Measurements from ENCODE around the gene ERMP1. TPM values are rescaled to one million over a fixed set of nuclear protein-coding genes. Genes with fewer than 3 reads are reported as not detected.

The ERMP1 gene
- total and polyA plus RNA-seq, 10 of the 15 experiments (the other 5 are each of a cell fraction or from before 2014, with no cell fraction given) = 2.4 to 42.1 (median 8.1) TPM

GRCh38 chr9:5851445-5851844, 18.5 kb upstream of the ERMP1 start (continued):
- TF ChIP-seq EGR1 (IDR thresholded peaks at IDR 0.05; ENCODE audit: borderline replicate concordance in 1 of 2, low read depth in 2 of 2, low read length in 2 of 2) (no peak), HSF1 (IDR thresholded peaks at IDR 0.05; ENCODE audit: low read depth, low read length) (no peak), SKIL (IDR thresholded peaks at IDR 0.05; ENCODE audit: low read depth, poor library complexity, severe bottlenecking) (peak; percentile 84), ZBED1 (IDR thresholded peaks at IDR 0.05; ENCODE audit: borderline replicate concordance) (no peak), MEF2A (IDR thresholded peaks at IDR 0.05; ENCODE audit: insufficient read depth, low read depth, low read length) (peak; percentile 66; the same call in 1 of the 2 replicates), NRF1 (conservative IDR thresholded peaks at IDR 0.05; ENCODE audit: low read depth, low read length) (no peak), SREBF2 (IDR thresholded peaks at IDR 0.05; ENCODE audit: low read length) (no peak), BCL11A (IDR thresholded peaks at IDR 0.05; ENCODE audit: low read depth, low read length) (peak; percentile 57), RELB (IDR thresholded peaks at IDR 0.05; ENCODE audit: low read depth) (peak; percentile 63), MYC (IDR thresholded peaks at IDR 0.05; ENCODE audit: insufficient read depth, insufficient read length, insufficient replicate concordance, low read length, severe bottlenecking) (no peak), TCF7 (IDR thresholded peaks at IDR 0.05; ENCODE audit: borderline replicate concordance) (no peak)
- TF ChIP-seq, protein P1, sequence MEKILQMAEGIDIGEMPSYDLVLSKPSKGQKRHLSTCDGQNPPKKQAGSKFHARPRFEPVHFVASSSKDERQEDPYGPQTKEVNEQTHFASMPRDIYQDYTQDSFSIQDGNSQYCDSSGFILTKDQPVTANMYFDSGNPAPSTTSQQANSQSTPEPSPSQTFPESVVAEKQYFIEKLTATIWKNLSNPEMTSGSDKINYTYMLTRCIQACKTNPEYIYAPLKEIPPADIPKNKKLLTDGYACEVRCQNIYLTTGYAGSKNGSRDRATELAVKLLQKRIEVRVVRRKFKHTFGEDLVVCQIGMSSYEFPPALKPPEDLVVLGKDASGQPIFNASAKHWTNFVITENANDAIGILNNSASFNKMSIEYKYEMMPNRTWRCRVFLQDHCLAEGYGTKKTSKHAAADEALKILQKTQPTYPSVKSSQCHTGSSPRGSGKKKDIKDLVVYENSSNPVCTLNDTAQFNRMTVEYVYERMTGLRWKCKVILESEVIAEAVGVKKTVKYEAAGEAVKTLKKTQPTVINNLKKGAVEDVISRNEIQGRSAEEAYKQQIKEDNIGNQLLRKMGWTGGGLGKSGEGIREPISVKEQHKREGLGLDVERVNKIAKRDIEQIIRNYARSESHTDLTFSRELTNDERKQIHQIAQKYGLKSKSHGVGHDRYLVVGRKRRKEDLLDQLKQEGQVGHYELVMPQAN (conservative IDR thresholded peaks at IDR 0.05) = no peak
- TF ChIP-seq, protein P2, sequence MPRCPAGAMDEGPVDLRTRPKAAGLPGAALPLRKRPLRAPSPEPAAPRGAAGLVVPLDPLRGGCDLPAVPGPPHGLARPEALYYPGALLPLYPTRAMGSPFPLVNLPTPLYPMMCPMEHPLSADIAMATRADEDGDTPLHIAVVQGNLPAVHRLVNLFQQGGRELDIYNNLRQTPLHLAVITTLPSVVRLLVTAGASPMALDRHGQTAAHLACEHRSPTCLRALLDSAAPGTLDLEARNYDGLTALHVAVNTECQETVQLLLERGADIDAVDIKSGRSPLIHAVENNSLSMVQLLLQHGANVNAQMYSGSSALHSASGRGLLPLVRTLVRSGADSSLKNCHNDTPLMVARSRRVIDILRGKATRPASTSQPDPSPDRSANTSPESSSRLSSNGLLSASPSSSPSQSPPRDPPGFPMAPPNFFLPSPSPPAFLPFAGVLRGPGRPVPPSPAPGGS (IDR thresholded peaks at IDR 0.05; ENCODE audit: borderline replicate concordance, insufficient read depth, low read depth, low read length, poor library complexity, severe bottlenecking) = no peak
- TF ChIP-seq, protein P3, sequence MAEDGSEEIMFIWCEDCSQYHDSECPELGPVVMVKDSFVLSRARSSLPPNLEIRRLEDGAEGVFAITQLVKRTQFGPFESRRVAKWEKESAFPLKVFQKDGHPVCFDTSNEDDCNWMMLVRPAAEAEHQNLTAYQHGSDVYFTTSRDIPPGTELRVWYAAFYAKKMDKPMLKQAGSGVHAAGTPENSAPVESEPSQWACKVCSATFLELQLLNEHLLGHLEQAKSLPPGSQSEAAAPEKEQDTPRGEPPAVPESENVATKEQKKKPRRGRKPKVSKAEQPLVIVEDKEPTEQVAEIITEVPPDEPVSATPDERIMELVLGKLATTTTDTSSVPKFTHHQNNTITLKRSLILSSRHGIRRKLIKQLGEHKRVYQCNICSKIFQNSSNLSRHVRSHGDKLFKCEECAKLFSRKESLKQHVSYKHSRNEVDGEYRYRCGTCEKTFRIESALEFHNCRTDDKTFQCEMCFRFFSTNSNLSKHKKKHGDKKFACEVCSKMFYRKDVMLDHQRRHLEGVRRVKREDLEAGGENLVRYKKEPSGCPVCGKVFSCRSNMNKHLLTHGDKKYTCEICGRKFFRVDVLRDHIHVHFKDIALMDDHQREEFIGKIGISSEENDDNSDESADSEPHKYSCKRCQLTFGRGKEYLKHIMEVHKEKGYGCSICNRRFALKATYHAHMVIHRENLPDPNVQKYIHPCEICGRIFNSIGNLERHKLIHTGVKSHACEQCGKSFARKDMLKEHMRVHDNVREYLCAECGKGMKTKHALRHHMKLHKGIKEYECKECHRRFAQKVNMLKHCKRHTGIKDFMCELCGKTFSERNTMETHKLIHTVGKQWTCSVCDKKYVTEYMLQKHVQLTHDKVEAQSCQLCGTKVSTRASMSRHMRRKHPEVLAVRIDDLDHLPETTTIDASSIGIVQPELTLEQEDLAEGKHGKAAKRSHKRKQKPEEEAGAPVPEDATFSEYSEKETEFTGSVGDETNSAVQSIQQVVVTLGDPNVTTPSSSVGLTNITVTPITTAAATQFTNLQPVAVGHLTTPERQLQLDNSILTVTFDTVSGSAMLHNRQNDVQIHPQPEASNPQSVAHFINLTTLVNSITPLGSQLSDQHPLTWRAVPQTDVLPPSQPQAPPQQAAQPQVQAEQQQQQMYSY (CRISPR knock-in tag; IDR thresholded peaks at IDR 0.05) = no peak

Data from GM12878 (cell line).